SW480 (cell line): Measurements from ENCODE around the gene NAT9.

ENCODE experiments used
- DNase-seq: peaks from one replicate; pipeline ENCODE4 v3.0.0-alpha.2; 2016; ENCODE audit warnings: low spot score

Gene NAT9

DNA sequence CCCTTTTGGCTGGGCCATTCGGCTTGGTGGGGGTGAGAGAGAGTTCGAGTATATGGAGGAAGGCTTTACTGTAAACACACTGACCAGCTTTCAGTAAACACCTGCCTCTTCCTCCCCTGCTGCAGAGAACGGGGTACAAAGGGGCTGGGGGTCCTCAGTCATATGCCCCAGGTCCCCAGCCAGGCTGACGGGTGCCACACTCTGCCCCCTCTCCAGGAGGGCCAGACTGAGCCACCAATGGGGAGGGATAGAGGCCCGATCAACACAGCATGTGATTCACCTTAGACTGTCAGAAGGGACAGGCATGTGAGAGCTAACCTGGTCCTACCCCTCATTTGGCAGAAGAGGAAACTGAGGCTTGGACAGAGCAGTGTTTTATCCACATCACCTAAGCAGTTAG lies 14.7 kb downstream of the NAT9 start:
- DNase-seq = no peak

DNA sequence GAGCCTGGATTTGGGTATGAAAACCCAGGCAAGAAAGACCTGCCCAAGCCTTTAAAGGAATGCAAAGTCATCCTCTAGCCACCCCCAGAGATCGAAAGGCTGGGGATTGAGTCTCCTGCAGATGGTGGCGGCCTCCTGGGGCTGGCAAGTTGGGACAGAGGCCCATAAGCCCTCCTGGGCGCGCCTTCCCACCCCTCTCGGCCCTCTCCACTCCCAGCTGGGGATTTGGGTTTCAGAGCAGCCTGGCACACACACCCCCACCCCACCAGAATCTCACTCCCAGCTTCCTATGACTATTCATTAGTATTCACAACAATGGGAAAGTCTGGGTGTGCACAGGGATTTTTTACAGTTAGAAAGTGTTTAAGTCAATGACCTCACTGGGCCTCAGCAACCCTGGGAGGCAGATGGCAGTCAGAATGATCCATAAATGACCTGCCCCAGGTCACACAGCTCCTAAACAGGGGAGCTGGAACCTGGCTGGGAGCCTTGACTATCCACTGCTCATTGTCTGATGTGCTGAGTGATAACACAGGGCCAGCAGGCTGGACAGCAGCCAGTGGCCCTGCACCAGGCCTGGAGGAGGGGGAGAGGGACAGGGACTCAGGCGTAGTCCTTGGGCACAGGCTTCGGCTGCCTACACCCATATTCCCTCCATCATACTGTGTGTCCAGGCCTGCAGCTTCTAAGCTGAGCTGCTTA lies 15.6 kb downstream of the NAT9 start:
- no peak for DNase-seq

DNA sequence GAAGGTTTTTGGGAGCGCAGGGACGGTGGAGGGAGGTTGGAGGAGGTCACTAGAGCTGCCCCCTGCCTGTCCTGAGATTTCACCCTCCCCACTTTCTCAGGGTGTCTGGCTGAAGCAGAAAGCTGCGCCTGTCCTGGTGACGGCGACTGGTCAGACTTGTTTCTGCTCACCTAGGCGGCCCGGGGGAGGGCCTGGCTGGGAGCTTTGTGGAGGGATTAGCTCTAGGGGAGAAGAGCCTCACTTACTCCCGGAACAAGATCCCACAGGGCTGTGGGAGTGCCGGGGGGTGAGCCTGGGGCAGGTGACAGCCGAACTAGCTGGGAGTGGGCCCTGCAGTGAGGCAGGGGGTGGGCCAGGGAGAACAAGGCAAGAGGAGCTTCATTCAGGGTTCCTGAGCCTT lies 16.2 kb downstream of the NAT9 start:
- no peak for DNase-seq

DNA sequence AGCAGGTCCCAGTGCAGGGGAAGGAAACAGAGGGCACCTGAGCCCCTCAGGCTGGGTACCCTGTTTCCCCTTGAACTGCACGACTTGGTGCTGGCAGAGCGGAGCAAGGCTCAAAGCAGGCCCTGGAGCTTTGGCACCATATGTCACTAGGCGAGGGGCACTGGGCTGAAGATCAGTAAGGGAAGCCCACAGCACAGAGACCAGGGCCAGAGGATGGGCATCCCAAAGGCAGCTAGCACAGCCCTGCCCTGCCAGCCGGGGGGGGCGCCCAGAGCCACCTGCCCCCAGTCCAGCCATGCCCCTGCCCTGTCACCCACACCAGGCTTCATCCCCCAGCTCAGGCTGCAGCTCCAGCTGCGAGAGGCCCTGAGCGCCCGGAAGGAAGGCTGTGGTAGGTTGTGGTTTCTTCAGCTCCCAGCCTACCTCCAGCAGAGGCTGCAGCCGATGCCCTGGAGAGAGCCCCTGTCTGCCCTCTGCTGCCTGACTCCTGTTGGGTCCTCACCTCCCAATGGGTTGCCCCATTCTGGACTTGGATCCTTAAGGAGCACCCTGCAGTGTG lies 16.8 kb downstream of the NAT9 start:
- DNase-seq = peak; percentile 27

DNA sequence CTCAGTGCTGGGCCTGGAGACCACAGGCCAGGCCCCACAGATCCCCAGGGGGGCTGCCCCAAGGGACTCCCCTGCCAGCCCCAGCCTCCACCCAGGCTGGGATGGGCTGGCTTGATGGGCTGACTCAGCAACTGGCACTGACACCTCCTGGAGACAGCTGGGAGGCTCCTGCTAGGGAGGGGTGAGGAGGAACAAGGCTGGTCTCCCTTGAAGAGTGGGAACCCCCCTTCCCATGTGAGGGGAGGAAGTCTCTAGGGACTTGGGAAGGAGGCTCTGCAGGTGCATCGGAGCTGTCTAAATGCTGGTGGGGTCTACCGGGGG lies 17.3 kb downstream of the NAT9 start:
- DNase-seq = no peak

DNA sequence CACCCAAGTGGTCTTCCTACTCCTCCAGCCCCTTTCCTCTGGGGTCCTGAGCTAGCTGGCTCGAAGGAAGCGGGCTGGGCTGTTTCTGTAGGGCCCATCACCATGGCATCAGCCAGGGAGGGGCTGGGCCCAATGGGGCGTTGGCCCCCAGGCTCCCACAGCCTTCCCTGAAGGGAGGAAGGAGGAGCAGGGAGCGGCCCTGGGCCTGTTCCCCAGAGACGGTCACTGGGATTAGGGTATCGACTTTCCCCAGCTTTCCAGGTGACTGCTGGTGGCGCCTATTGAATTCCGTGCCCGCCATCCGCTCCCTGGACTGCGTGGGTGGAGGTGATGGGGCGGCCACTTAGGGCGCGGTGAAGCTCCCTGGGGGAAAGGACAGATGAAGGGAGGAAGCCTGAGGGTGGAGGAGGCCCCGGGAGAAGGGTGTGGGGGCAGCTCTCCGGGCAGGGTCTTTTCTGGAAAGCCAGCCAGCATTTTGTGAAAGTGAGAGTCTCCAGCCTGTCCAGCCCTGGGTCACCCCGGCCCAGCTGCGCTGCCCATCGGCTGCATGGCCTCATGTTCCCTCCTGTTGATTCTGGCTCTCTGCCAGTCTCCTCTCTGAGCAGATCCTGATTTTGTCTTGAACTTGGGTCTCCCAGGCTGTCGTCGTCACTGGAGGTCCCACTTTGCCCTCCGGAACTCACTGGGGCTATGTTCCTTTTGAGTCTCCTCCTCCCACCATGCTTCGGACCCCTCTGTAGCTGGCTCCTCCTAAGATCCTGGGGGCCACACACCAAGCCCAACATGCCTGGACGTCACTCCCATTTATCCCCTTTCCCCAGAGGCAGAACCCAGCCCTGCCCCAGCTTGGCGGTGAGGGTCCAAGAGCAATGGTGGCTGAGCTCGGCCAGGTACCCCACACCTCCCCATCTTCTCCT lies 18.0 kb downstream of the NAT9 start:
- DNase-seq = peak; percentile 70

DNA sequence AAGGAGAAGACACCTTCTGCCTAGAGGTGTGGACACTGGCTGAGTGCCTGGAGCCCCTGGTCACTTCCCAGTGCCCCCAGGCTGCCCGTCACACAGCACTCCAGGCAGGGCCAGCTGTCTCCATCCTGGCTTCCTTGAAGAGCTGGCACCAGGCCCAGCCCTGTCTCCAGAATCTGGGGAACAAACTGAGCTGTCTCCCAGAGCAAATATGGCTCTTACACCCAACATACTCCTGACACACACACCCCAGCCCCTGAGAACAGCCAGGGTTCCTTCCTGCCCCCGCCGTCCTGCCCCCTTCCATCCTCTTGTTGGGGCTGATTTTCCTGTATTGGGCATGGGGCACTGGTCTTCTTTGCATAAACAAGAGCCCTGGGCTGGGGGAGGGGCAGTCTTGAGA lies 18.6 kb downstream of the NAT9 start:
- DNase-seq = no peak

DNA sequence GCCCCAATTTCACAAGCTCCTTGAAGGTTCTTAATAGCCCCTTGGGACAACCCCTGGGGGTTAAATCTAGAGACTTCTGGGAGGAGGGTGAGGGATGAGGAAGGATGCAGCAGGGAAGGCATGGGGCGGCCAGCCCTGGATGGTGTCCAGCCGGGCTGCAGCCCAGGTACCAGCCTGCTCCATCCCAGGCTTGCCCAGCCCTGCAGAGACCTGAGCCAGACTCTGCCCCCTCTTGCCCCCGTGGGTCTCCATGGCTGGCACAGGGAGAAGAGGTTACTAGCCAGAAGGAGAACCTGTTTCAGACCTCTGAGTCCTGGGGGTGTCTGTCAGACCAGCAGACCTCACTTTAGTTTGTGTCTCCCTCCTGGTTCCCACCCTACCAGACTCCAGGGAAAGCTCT lies 19.3 kb downstream of the NAT9 start:
- no peak for DNase-seq

DNA sequence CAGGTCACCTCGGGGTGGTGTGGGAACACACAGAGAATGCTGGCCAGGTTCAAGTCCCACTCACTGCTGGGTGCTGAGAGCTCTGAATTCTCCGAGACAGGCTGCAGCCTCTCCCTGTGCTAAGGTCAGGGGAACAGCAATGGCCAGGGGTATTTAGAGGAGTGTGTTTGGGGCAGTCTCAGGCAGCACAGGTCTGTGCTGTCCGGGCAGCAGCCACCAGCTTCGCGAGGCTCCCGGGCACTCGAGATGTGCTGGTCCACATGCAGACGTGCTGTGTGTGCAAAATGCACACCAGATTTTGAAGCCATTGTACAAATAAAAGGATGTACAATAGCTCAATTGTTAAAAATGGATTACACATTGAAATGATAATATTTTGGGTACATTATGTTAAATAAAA lies 20.6 kb downstream of the NAT9 start:
- DNase-seq = no peak

DNA sequence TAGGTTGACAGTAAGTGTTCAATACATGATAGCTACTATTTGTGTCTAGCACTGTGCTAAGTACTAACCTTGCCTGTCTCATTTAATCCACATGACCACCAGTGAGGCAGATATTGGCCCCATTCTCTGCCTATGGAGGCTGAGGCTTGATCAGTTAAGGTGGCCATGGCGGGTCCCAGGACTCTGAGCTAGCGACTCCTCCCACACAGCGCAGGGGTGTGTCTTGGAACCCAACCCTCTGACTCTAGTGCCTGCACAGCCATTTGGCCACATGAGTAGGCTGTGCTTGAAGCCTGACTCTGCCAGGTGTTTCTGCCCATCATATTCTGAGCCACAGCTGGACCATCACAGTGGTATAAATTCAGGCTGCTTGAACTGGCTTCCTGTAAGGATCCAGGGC lies 21.3 kb downstream of the NAT9 start:
- no peak for DNase-seq

DNA sequence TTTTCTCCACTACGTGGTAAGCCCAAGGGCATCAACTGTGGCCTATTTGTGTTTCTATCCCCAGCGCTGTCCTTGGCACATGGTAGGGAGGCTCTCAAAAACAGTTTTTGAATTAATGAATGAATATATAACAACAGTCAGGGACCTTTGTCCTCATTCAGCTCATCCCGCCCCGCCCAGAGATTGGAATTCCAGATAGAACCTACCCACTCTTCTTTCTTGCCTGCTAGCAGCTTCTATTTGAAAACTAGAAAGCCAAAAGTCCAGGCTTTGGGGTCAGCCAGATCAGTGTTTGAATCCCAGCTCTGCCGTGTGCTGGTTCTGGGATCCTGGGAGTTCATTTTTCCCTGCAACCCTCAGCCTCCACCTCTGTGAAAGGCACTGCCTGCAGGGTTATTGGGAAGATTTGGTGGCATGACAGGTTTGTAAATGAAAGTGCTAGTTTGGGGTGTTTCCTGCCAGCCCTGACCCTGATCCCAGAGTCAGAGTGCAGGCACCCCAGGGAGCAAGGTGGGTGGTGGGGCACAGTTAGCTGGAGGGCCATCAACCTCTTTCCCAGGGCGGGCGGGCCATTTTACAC lies 23.2 kb downstream of the NAT9 start:
- no peak for DNase-seq

DNA sequence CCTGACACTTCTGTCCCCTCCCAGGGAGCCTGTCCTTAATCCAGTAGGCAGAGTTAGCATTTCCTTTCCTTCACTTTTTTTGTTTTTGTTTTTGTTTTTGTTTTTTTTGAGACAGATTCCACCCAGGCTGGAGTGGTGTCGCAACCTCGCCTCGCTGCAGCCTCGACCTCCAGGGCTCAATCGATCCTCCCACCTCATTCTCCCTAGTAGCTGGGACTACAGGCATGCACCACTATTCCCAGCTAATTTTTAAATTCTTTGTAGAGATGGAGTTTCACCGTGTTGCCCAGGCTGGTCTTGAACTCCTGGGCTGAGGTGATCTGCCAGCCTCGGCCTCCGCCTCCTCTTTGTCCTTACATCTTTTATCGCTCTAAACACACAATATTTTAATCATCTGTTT lies 23.7 kb downstream of the NAT9 start:
- no peak for DNase-seq

DNA sequence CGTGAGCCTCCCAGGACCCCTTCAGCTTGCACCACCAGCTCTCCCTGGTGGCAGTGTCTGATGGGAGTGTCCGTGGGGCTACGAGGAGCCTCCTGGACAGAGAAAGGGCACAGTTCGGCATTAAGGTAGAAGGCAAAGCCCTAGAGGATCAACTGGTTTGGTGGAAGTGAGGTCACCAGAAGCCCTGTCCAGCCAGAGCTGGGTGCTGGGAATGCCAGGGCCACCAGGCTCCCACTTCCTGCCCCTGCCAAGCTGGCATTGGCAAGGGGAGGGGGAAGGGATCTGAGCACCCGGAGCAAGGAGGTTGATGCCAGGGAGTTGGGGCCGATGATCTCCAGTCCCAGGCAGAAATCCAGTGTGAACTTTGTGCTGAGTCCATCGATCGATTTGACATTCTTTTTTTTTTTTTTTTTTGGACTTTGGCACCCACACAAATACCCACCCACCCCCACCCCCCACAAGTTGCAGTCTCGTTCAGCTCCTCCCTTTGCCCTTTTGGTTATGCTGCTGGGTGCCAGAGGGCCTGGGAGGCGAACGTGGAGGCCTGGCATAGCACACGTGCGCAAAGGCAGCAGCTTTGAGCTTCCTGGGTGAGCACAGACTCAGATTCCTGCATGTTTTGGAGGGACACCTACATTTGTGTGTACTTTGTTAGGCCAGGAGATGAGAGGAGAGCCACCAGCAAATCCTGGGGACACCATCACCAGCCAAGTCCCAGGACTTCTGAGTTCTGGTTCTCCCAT lies 25.6 kb downstream of the NAT9 start:
- DNase-seq = peak; percentile 30

DNA sequence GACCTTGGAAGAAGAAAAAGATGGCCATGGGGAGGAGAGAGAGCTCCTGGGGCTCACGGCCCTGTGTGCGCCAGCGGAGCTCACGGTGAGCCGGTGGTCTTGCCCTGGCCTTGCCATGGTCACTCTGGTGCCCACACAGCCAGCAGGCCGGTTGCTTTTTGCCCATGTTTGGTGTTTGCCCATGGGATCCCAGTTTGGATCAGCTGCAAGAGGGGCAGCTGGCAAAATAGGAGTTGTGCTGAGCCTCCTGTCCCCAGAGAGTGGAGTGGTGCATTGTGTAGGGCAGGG lies 26.2 kb downstream of the NAT9 start:
- no peak for DNase-seq

DNA sequence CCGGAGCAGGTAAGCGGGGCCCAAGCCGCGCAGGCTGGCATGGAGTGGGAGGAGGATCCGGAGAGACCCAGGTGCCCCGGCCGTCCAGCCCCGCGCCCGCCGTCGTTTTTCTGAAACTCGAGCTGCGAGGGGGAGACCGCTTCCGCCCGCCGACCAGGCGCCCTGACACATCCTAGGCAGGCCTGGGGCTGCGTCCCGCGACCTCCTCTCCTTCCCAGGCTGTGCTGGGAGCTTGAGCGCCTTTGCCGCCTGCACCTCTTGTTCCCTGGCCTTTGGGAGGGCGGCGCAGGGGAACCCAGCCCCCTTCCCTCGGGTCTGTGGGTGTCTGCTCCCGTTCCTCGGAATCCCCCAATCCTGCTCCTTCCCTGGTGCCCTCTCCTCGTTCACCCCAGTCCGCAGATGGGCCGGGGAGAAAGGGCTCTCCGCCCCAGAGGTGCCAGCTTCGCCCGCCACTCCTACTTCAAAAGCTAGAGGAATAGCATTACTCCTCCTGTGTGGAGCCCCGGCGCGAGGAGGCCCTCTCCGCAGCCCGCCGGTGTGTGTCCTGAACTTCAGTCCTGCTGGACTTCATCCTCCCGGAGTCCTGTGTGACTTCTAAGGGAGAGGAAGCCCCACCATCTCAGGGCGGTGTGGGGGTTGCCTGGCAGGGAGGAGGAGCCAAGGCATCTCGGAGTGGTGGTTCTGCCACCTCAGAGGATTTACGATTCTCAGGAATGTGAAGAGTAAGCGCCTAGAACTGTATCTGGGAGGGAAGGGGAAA lies 26.7 kb downstream of the NAT9 start:
- peak; percentile 41 for DNase-seq

DNA sequence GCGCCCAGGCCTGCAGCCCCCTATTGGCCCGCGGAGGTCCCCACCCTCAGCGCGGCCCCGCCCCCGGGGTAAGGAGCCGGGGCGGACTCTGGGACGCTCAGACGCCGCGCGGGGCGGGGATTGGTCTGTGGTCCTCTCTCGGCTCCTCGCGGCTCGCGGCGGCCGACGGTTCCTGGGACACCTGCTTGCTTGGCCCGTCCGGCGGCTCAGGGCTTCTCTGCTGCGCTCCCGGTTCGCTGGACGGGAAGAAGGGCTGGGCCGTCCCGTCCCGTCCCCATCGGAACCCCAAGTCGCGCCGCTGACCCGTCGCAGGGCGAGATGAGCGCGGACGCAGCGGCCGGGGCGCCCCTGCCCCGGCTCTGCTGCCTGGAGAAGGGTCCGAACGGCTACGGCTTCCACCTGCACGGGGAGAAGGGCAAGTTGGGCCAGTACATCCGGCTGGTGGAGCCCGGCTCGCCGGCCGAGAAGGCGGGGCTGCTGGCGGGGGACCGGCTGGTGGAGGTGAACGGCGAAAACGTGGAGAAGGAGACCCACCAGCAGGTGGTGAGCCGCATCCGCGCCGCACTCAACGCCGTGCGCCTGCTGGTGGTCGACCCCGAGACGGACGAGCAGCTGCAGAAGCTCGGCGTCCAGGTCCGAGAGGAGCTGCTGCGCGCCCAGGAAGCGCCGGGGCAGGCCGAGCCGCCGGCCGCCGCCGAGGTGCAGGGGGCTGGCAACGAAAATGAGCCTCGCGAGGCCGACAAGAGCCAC lies 27.4 kb downstream of the NAT9 start, which contains the start of gene NHERF1:
TSS of gene NHERF1 (plus strand) at position 100 of the 750 bp plus-strand sequence. CDS start at position 319, 219 bp downstream.
- peak; percentile 93 for DNase-seq

DNA sequence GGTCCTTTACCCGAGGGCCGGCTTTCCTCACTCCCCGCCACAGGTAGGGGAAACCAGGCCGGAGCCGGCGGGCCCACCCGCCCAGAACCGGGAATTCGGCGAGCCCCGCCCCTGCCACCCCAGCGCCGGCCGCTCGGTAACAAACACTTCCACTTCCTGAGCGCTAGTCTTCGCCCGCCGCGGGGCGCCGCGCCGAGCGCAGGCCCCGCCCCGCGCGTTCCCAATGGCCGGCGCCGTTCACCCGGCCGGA lies 27.9 kb downstream of the NAT9 start:
- no peak for DNase-seq

DNA sequence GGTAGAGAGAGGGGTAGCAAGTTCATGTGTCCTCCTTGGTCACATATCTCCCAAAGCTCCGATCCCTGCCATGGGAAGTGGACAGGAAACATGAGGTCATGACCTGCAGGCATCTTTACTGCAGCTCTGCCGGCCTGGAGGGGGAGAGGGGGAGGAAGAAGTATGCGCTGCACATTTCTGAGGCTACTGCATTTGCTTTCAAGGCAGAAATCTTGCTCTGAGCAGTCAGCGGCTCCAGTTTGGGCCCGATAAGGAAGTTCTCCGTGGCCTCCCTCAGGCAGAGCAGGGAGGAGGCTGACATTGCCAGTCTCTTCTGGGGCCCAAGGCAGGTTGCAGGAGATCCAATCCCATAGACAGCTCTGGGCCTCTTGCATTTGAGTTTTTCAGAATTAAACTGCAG lies 29.2 kb downstream of the NAT9 start:
- no peak for DNase-seq

DNA sequence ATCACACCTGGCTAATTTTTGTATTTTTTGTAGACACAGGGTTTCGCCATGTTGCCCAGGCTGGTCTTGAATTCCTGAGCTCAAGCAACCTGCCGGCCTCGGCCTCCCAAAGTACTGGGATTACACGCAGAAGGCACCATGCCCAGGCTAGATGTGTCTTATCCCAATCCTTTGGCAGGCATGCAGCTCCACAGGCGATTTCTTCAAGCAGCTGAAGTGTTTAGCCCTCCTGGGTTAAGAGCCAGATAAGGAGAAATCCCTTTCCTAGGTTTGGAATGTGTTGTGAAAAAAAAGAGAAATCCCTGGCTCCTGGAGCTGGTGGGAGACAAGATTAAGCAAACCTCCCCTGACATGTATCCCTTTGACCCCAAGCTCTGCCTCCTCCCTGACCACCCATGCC lies 29.8 kb downstream of the NAT9 start:
- no peak for DNase-seq

DNA sequence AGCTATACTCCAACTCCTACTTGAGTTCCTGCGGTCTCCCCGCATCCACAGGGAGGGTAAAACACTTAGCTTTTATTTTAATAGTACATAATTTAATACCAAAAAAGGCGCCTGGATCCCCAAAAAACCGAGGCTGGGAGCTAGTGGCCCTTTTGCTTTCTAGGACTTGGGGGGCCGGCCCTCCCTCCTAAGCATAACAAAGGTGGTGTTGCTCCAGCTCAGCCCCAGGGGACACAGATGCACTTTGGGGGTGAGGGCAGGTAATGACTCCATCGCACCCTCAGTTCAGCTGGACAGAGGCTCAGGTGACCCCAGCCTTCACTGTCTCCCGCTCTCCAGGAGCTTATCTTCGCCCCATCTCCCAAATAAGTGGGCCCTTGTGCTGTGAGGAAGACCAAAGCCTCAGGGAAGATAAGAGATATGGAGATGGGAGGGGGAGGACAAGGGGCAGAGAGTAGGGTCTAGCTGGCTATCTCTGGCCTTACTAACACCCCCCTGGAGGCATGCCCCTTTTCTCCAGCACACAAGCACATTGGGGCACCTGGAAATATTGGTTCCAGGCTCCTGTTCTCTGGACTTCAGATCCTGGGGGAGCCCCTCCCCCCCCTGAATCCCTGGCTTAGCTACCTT lies 30.5 kb downstream of the NAT9 start:
- DNase-seq = no peak
